MM.1S (cell line): ENCODE data around the gene KIAA1549.

Source experiments
- DNase-seq: peaks from one replicate; pipeline ENCODE4 v3.0.0-alpha.2; 2015
- H2AFZ ChIP-seq: fragments of 300-600 bp; sonication (generic); 2 replicates; pipeline ENCODE4 v1.6.0; 2016; ENCODE audit warnings: antibody characterized with exemption, low read length
- H3F3A ChIP-seq: fragments of 300-600 bp; sonication (generic); 2 replicates; pipeline ENCODE4 v1.6.1; 2016; ENCODE audit warnings: mild to moderate bottlenecking, antibody characterized with exemption, low read length, moderate library complexity, mixed read lengths; ENCODE audit not compliant: insufficient read depth
- H3K27ac ChIP-seq: fragments of 300-600 bp; sonication (generic); 2 replicates; pipeline ENCODE4 v1.5.1; 2016; ENCODE audit warnings: mild to moderate bottlenecking, low read length
- H3K27me3 ChIP-seq: fragments of 300-600 bp; sonication (generic); replicated peaks from 2 replicates; pipeline ENCODE4 v1.6.0; 2016; ENCODE audit warnings: low read length; ENCODE audit not compliant: insufficient read depth
- H3K36me3 ChIP-seq: fragments of 300-600 bp; sonication (generic); replicated peaks from 2 replicates; pipeline ENCODE4 v1.6.1; 2016; ENCODE audit warnings: mild to moderate bottlenecking, low read length, mixed read lengths; ENCODE audit not compliant: insufficient read depth
- H3K4me1 ChIP-seq: fragments of 300-600 bp; sonication (generic); 2 replicates; pipeline ENCODE4 v1.6.1; 2016; ENCODE audit warnings: low read length, mixed read lengths
- H3K4me2 ChIP-seq: fragments of 300-600 bp; sonication (generic); 2 replicates; pipeline ENCODE4 v1.6.0; 2016; ENCODE audit warnings: low read depth, low read length
- H3K4me3 ChIP-seq: fragments of 300-600 bp; sonication (generic); 2 replicates; pipeline ENCODE4 v1.5.1; 2016; ENCODE audit warnings: low read length, mixed read lengths
- H3K79me2 ChIP-seq: fragments of 300-600 bp; sonication (generic); 2 replicates; pipeline ENCODE4 v1.6.1; 2016; ENCODE audit warnings: mixed run types, low read length, mixed read lengths
- H3K9ac ChIP-seq: fragments of 300-600 bp; sonication (generic); 2 replicates; pipeline ENCODE4 v1.6.1; 2016; ENCODE audit warnings: low read length, mixed read lengths
- H3K9me2 ChIP-seq: fragments of 300-600 bp; sonication (generic); replicated peaks from 2 replicates; pipeline ENCODE4 v1.6.1; 2016; ENCODE audit warnings: mild to moderate bottlenecking, low read length, mixed read lengths; ENCODE audit not compliant: insufficient read depth
- H3K9me3 ChIP-seq: fragments of 300-600 bp; sonication (generic); replicated peaks from 2 replicates; pipeline ENCODE4 v1.6.1; 2016; ENCODE audit warnings: mild to moderate bottlenecking, low read length, mixed read lengths; ENCODE audit not compliant: insufficient read depth
- H4K20me1 ChIP-seq: fragments of 300-600 bp; sonication (generic); 2 replicates; pipeline ENCODE4 v1.6.1; 2016; ENCODE audit warnings: mild to moderate bottlenecking, low read length, moderate library complexity, mixed read lengths; ENCODE audit not compliant: insufficient read depth
- EZH2 ChIP-seq: fragments of 300-600 bp; sonication (generic); optimal IDR thresholded peaks from 2 replicates; pipeline ENCODE3; 2017; ENCODE audit warnings: low read depth, mild to moderate bottlenecking, antibody characterized with exemption, low read length, mixed read lengths
- EZH2phosphoT487 ChIP-seq: fragments of 300-600 bp; sonication (generic); IDR thresholded peaks from 2 replicates; pipeline ENCODE4 v1.6.1; 2018; ENCODE audit warnings: antibody characterized with exemption, low read length
- TF ChIP-seq, protein P1 (sequence below): fragments of 300-600 bp; sonication (generic); IDR thresholded peaks from 2 replicates; pipeline ENCODE4 v1.5.1; 2016; ENCODE audit warnings: antibody characterized with exemption, low read length, mixed read lengths

The KIAA1549 gene

DNA sequence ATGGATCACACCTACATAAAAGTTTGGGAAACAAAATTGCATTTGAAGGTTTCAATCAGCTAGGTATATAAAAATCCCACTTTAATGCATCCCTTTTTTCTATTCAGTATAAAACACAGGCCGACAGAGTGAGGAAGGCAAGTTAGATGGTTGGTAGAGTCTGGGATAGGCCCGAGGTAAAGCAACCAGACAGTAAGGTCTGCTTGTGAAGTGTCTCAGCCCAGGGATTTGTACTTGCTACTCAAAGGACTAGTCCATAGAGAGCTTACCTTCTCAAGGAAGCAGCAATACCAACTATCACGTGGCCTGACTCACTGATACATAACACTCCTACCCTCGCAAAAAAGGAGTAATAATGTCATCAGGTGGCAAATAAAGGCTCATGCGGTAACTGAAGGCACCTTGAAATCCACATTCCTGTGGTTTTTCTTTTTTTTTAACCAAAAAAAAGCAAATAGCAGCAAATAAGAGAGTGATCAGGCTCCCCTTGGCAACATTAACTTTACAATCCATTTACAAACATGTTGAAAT, 127.0 kb downstream of the KIAA1549 start:
- Histone ChIP-seq H3K4me2 (no peak overlapping the region), H3K9me3 (no peaks in the 10 kb centered on the region), H3F3A (no peaks in the 10 kb centered on the region), H3K79me2 (no peaks in the 10 kb centered on the region), H3K4me1 (no peaks in the 10 kb centered on the region), H3K27me3 (no peaks in the 10 kb centered on the region), H2AFZ (no peak overlapping the region), H3K9ac (no peak overlapping the region), H3K9me2 (no peaks in the 10 kb centered on the region), H3K36me3 (no peaks in the 10 kb centered on the region), H3K27ac (no peak overlapping the region), H3K4me3 (no peak overlapping the region), H4K20me1 (no peaks in the 10 kb centered on the region)
- no peak for DNase-seq
- TF ChIP-seq EZH2 (no peak), EZH2phosphoT487 (no peak)
- TF ChIP-seq, protein P1, sequence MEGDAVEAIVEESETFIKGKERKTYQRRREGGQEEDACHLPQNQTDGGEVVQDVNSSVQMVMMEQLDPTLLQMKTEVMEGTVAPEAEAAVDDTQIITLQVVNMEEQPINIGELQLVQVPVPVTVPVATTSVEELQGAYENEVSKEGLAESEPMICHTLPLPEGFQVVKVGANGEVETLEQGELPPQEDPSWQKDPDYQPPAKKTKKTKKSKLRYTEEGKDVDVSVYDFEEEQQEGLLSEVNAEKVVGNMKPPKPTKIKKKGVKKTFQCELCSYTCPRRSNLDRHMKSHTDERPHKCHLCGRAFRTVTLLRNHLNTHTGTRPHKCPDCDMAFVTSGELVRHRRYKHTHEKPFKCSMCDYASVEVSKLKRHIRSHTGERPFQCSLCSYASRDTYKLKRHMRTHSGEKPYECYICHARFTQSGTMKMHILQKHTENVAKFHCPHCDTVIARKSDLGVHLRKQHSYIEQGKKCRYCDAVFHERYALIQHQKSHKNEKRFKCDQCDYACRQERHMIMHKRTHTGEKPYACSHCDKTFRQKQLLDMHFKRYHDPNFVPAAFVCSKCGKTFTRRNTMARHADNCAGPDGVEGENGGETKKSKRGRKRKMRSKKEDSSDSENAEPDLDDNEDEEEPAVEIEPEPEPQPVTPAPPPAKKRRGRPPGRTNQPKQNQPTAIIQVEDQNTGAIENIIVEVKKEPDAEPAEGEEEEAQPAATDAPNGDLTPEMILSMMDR = no peak

DNA sequence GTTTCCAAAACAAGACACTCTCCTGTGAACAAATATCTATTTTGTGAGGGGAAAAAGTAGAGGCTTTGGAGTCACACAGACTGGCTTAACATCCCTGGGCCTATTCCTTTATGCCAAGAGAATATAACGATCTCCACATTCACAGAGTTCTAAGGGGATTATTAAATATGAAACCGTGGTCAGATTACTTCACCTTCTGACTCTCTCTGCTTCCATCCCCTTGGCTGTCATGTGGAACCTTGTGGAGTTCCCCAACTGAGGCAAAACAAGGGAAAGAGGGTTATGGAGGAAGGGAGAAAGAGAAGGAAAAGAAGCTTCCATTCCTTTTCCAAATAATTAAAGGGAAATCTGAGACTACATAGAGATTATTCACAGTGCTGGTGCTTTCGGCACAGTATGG, 127.7 kb downstream of the KIAA1549 start:
- no peak overlapping the region for H3K4me3 ChIP-seq
- no peak for TF ChIP-seq EZH2
- TF ChIP-seq EZH2phosphoT487 = no peak
- TF ChIP-seq, protein P1 = no peak
- no peaks in the 10 kb centered on the region for H3K9me2 ChIP-seq
- no peaks in the 10 kb centered on the region for H3K9me3 ChIP-seq
- no peak for DNase-seq
- H2AFZ ChIP-seq = no peak overlapping the region
- no peak overlapping the region for H3K9ac ChIP-seq
- H3K4me1 ChIP-seq = no peaks in the 10 kb centered on the region
- no peak overlapping the region for H3K27ac ChIP-seq
- no peaks in the 10 kb centered on the region for H3F3A ChIP-seq
- no peaks in the 10 kb centered on the region for H4K20me1 ChIP-seq
- no peak overlapping the region for H3K4me2 ChIP-seq
- no peaks in the 10 kb centered on the region for H3K27me3 ChIP-seq
- no peaks in the 10 kb centered on the region for H3K79me2 ChIP-seq
- H3K36me3 ChIP-seq = no peaks in the 10 kb centered on the region

DNA sequence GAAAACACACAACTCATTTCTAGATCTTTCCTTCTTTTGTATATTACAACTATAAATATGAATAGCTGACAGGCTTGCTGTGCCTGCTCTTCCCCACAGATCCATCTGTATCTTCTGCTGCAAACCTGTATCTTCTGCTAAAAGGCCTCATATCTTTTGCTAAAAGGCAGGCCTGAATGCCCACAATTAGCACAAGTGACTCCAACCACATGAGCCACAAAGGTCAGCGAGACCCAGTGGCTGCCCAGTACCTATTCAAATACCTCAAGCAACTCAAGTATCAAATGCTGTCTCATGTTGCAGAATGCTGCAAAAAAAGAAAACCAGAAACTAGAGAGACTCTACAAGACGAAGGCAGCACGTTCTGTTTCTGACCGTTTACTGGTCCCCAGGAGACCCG, 128.7 kb downstream of the KIAA1549 start:
- Histone ChIP-seq H2AFZ (no peak overlapping the region), H3K9me2 (no peaks in the 10 kb centered on the region), H3K9ac (no peak overlapping the region), H3K9me3 (no peaks in the 10 kb centered on the region), H3K27ac (no peak overlapping the region), H3K4me3 (no peak overlapping the region), H3K79me2 (no peaks in the 10 kb centered on the region), H4K20me1 (no peaks in the 10 kb centered on the region), H3K4me2 (no peak overlapping the region), H3K4me1 (no peaks in the 10 kb centered on the region), H3K27me3 (no peaks in the 10 kb centered on the region), H3F3A (no peaks in the 10 kb centered on the region), H3K36me3 (no peaks in the 10 kb centered on the region)
- no peak for DNase-seq
- TF ChIP-seq, protein P1 = no peak
- TF ChIP-seq EZH2 (no peak), EZH2phosphoT487 (no peak)
